Stomach (tissue), 9 donors: Measurements from ENCODE around the gene TYW5. TPM values are rescaled to one million over a fixed set of nuclear protein-coding genes. Genes with fewer than 3 reads are reported as not detected.
A peak's percentile ranks its signal among the peaks of the same experiment; 100 is the strongest.

Source experiments
- DNase-seq, 2 donors: peaks; one replicate each; pipeline versions ENCODE4 v3.0.0 to v3.0.0-alpha.2; 2013 to 2019
- H3K27ac ChIP-seq, 5 donors: fragments of 200-600 bp in 4 of 5; sonication (generic) in 4 of 5; one replicate each; pipeline ENCODE4 v1.5.1; 2013 to 2019; ENCODE audit warnings: mild to moderate bottlenecking in 1 of 5, moderate library complexity in 1 of 5
- H3K27me3 ChIP-seq, 3 donors: fragments of 200-600 bp; sonication (generic); one replicate each; pipeline ENCODE4 v1.5.1; 2017 to 2019; ENCODE audit warnings: mixed run types in 1 of 3
- H3K36me3 ChIP-seq, 4 donors: fragments of 200-600 bp; sonication (generic); 1 replicate in 3 of 4; 2 replicates in 1 of 4; pipeline ENCODE4 v1.5.1; 2016 to 2019
- H3K4me1 ChIP-seq, 4 donors: fragments of 200-600 bp; sonication (generic); one replicate each; pipeline ENCODE4 v1.5.1; 2016 to 2019
- H3K4me3 ChIP-seq, 4 donors: fragments of 200-600 bp; sonication (generic) in 3 of 4; one replicate each; pipeline ENCODE4 v1.5.1; 2016 to 2019; ENCODE audit warnings: mild to moderate bottlenecking in 1 of 4
- H3K9me3 ChIP-seq, 4 donors: fragments of 200-600 bp; sonication (generic); one replicate each; pipeline ENCODE4 v1.5.1; 2016 to 2019
- CTCF ChIP-seq, 7 experiments: fragments of 450-650 bp in 4 of 7; fragments of 200-600 bp in 3 of 7; sonication (generic) in 3 of 7; IDR thresholded peaks; one replicate each; pipeline ENCODE4 v1.5.1; 2016 to 2019; ENCODE audit warnings: antibody characterized with exemption in 7 of 7, control low read depth in 2 of 7, mild to moderate bottlenecking in 1 of 7
- EP300 ChIP-seq: sonication (generic); formaldehyde crosslinking; IDR thresholded peaks from one replicate; pipeline ENCODE4 v1.6.1; 2017; ENCODE audit warnings: antibody characterized with exemption
- POLR2A ChIP-seq, 4 donors: fragments of 450-650 bp; IDR thresholded peaks; one replicate each; pipeline ENCODE4 v1.6.1; 2016; ENCODE audit warnings: antibody characterized with exemption in 4 of 4, control low read depth in 2 of 4, mild to moderate bottlenecking in 1 of 4, moderate library complexity in 1 of 4
- POLR2AphosphoS5 ChIP-seq, 3 donors: sonication (generic); formaldehyde crosslinking; IDR thresholded peaks; one replicate each; pipeline ENCODE4 v1.6.1; 2016; ENCODE audit warnings: antibody characterized with exemption in 3 of 3
- WGBS, 5 donors: extraction: QIAGEN DNeasy Blood & Tissue Kit in 3 of 5; methylation state at CpG; one replicate each; pipeline versions ENCODE4 v1.1.5 to v1.1.7; 2013 to 2018; 5-methylcytosine and 5-hydroxymethylcytosine counted together
- intact Hi-C: fragments of 100-400 bp; cut with DNase I; formaldehyde crosslinking; loops from one replicate; pipeline ENCODE4 v1.15.1; 2023; ENCODE audit warnings: low total_unique reads
- polyA plus RNA-seq, 3 donors: library from polyadenylated mRNA; stranded (reverse); fragments of 200-250 nt; gene quantifications; one replicate each; pipeline ENCODE4 v1.2.3, GENCODE V29; 2013
- total RNA-seq, 5 donors: library from RNA; depleted of rRNA; stranded (reverse); fragments of >200 nt; gene quantifications; one replicate each; pipeline versions ENCODE4 v1.1.0 to v1.2.3, GENCODE V29; 2014 to 2016
- donor health status: healthy with polysubstance abuse.
- donor health status: Bipolar disorder and iron deficiency.
- donor health status: healthy.

Gene TYW5
- total and polyA plus RNA-seq, 8 donors, result 1.2 to 25.3 (median 3.8) TPM

DNA sequence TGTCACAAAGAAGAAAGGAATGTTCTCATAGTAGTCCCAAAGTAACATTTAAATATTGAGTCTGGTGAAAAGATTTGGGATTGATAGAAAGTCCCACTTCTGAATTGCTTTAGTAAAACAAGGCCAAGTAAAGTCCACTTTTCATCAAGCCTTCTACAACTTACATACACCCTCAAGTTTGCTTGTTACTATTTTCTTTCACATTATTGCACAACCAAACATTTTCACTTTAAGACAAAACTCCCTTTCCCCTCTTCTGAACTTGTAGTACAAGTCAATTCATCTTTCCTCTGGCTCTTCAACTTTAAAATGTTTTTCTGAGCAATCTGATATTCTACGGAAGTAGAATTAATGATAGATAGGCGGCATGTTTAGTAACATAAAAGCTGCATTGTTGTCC is 11.1 kb upstream of the TYW5 start:
- Histone ChIP-seq H3K27me3 (no peaks in the 10 kb centered on the region), H3K27ac (no peak overlapping the region), H3K4me3 (no peak overlapping the region), H3K9me3 (no peaks in the 10 kb centered on the region), H3K4me1 (no peaks in the 10 kb centered on the region), H3K36me3 (peaks cover 16 to 76% (median 67%) of the 10 kb centered on the region in 4 donors)
- no peak for TF ChIP-seq EP300
- no peak for TF ChIP-seq POLR2A (IDR thresholded peaks at IDR 0.05)
- TF ChIP-seq CTCF (IDR thresholded peaks at IDR 0.05), result no peak
- no peak for TF ChIP-seq POLR2AphosphoS5 (IDR thresholded peaks at IDR 0.05)
- intact Hi-C loops, result no loop called here
- WGBS, 5 donors, result 77 to 90% (median 85%) methylated on average over 2 of the region's 2 CpGs
- DNase-seq, result no peak

DNA sequence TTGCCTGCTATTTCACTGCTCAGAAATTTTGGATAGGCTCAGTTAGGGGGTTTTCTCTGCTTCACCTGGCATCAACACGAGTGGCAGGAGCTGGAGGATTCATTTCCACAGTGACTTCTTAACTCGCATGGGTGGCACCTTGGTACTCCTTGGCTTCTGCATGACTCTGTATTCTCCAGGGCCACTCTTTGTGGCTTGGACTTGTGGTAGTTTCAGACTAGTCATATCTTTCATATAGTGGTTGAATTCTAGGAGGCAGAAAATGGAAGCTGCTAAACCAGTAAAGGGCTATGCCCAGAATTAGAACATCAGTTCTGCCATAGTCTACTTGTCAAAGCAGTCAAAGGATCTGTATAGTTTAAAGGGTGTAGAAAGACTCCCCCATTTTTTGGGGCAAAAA is 6.9 kb upstream of the TYW5 start:
- H3K36me3 ChIP-seq, result peaks cover 26 to 96% (median 87%) of the 10 kb centered on the region in 4 donors

DNA sequence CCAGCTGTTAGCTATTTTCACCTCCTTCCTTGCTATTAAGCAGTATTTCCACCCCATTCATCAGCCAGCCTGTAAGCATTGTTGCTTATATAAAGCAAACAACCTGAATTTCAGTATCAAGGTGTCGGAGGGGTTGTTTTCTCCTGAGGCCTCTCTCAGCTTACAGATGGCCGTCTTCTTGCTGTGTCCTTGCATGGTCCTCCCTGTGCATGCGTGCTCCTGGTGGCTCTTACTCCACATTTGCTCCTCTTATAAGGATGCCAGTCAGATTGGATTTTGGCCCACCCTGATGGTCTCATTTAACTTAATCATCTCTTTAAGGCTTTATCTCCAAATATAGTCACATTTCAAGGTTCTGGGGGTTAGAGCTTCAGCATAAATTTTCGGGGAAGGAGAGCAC is 2.7 kb upstream of the TYW5 start:
- TF ChIP-seq EP300, result no peak
- no peak for TF ChIP-seq POLR2A (IDR thresholded peaks at IDR 0.05)
- no peak for TF ChIP-seq CTCF (IDR thresholded peaks at IDR 0.05)
- no peak for TF ChIP-seq POLR2AphosphoS5 (IDR thresholded peaks at IDR 0.05)
- Histone ChIP-seq H3K27ac (no peak overlapping the region), H3K36me3 (peaks cover 15 to 54% (median 46%) of the 10 kb centered on the region in 4 donors), H3K9me3 (no peaks in the 10 kb centered on the region), H3K4me1 (peaks cover 23 to 55% (median 44%) of the 10 kb centered on the region in 4 donors), H3K27me3 (no peaks in the 10 kb centered on the region), H3K4me3 (no peak overlapping the region)
- DNase-seq, result no peak
- 85 to 90% (median 89%) methylated on average over 4 of the region's 4 CpGs for WGBS, 5 donors
- intact Hi-C loops, result no loop called here

More for the DNA sequence above, 6.9 kb upstream of the TYW5 start:
- Histone ChIP-seq H3K27me3 (no peaks in the 10 kb centered on the region), H3K9me3 (no peaks in the 10 kb centered on the region), H3K4me3 (no peak overlapping the region), H3K4me1 (peaks cover 2 to 22% (median 15%) of the 10 kb centered on the region in 4 donors), H3K27ac (no peak overlapping the region)
- DNase-seq, result no peak
- TF ChIP-seq POLR2A (IDR thresholded peaks at IDR 0.05), result no peak
- TF ChIP-seq POLR2AphosphoS5 (IDR thresholded peaks at IDR 0.05), result no peak
- TF ChIP-seq EP300, result no peak
- no peak for TF ChIP-seq CTCF (IDR thresholded peaks at IDR 0.05)
- 75 to 88% (median 83%) methylated on average over 2 of the region's 2 CpGs for WGBS, 5 donors
- intact Hi-C loops, result no loop called here

DNA sequence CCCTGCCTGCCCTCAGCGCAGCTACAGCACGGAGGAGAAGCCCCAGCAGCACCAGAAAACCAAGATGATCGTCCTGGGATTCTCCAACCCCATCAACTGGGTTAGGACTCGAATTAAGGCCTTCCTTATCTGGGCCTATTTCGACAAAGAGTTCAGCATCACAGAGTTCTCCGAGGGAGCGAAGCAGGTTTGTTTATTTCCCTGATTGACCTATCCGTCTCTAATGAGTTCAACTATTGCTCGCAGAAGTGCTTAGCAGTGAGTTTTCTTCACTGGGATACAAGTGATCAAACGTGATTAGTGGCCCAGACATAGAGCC is 730 bp upstream of the TYW5 start:
- H3K27me3 ChIP-seq, result no peaks in the 10 kb centered on the region
- TF ChIP-seq POLR2AphosphoS5 (IDR thresholded peaks at IDR 0.05) (no peak), POLR2A (IDR thresholded peaks at IDR 0.05) (no peak), CTCF (IDR thresholded peaks at IDR 0.05) (no peak), EP300 (no peak)
- intact Hi-C loops, result no loop called here
- peaks cover 23 to 71% (median 50%) of the 10 kb centered on the region in 4 donors for H3K4me1 ChIP-seq
- peak overlapping the region; percentile 81 to 97 (median 94) for H3K4me3 ChIP-seq
- peaks cover 6 to 34% (median 27%) of the 10 kb centered on the region in 4 donors for H3K36me3 ChIP-seq
- WGBS, 5 donors, result 0 to 1% (median 1%) methylated on average over 8 to 10 of the region's 10 CpGs
- DNase-seq, result peak in 1 of 2 donors; percentile 15
- H3K9me3 ChIP-seq, result no peaks in the 10 kb centered on the region
- H3K27ac ChIP-seq, result peak overlapping the region; percentile 84 to 97 (median 89)
